Epidermal melanocyte (primary cell): ENCODE results near the gene EIF3I.

Experiments used
- DNase-seq: peaks from one replicate; pipeline ENCODE4 v3.0.0; 2011; ENCODE audit warnings: low spot score; ENCODE audit not compliant: insufficient read length

The EIF3I gene

GRCh38 chr1:32198237-32199042 lies 23.8 kb upstream of the EIF3I start:
- DNase-seq: no peak

GRCh38 chr1:32199043-32199716 lies 23.0 kb upstream of the EIF3I start:
- DNase-seq: no peak

- DNase-seq: no peak
These were observed 22.5 kb upstream of the EIF3I start for GRCh38 chr1:32199717-32200072.

- peak; percentile 64 for DNase-seq
These were observed 21.8 kb upstream of the EIF3I start, which contains the start of gene CCDC28B for GRCh38 chr1:32200226-32201010. Gene CCDC28B (plus strand): TSS chr1:32200595. CDS start chr1:32201936, 1,341 bp downstream.

- DNase-seq: no peak
These were observed 21.0 kb upstream of the EIF3I start for GRCh38 chr1:32201011-32201855.

GRCh38 chr1:32204943-32205361 lies 17.3 kb upstream of the EIF3I start:
- DNase-seq: no peak

GRCh38 chr1:32205401-32206370 lies 16.5 kb upstream of the EIF3I start, which contains the start of gene IQCC:
Gene IQCC (plus strand): TSS chr1:32205671. CDS start chr1:32205682, 11 bp downstream.
- peak; percentile 80 for DNase-seq

- no peak for DNase-seq
These were observed 13.7 kb upstream of the EIF3I start for GRCh38 chr1:32208469-32208868.

GRCh38 chr1:32208891-32209328 lies 13.3 kb upstream of the EIF3I start, which contains the start of gene DCDC2B:
Gene DCDC2B (plus strand): TSS chr1:32209089. CDS start chr1:32209094, 5 bp downstream.
- no peak for DNase-seq

- peak; percentile 53 for DNase-seq
These were observed 6.4 kb upstream of the EIF3I start for GRCh38 chr1:32215629-32216480.

GRCh38 chr1:32216566-32216965 lies 5.6 kb upstream of the EIF3I start:
- no peak for DNase-seq

- peak; percentile 51 for DNase-seq
These were observed 3.2 kb upstream of the EIF3I start for GRCh38 chr1:32219022-32219421.

- no peak for DNase-seq
These were observed 1.2 kb upstream of the EIF3I start for GRCh38 chr1:32220746-32221580.

- DNase-seq: no peak
These were observed 627 bp upstream of the EIF3I start for GRCh38 chr1:32221581-32221979.

- no peak for DNase-seq
These were observed 1.5 kb downstream of the EIF3I start for GRCh38 chr1:32223683-32224082.

- no peak for DNase-seq
These were observed 2.1 kb downstream of the EIF3I start for GRCh38 chr1:32224285-32224684.

- DNase-seq: no peak
These were observed 6.6 kb downstream of the EIF3I start for GRCh38 chr1:32228771-32229170.
